Esophagus muscularis mucosa (tissue), 4 donors: ENCODE measurements around the gene KIF12. TPM values are rescaled to one million over a fixed set of nuclear protein-coding genes. Genes with fewer than 3 reads are reported as not detected.

Experiments
- DNase-seq: peaks from one replicate; pipeline ENCODE4 v3.0.0-alpha.2; 2017; ENCODE audit errors: extremely low spot score
- H3K27ac ChIP-seq, 4 donors: fragments of 200-600 bp; sonication (generic); replicated peaks in 1 of 4; 1 replicate in 3 of 4; 2 replicates in 1 of 4; pipeline ENCODE4 v1.5.1; 2016 to 2019; ENCODE audit warnings: mild to moderate bottlenecking in 1 of 4
- H3K27me3 ChIP-seq, 4 donors: fragments of 200-600 bp; sonication (generic); one replicate each; pipeline versions ENCODE4 v1.5.1 to v1.6.0; 2016 to 2019
- H3K36me3 ChIP-seq, 4 donors: fragments of 200-600 bp; sonication (generic); one replicate each; pipeline ENCODE4 v1.5.1; 2016 to 2019
- H3K4me1 ChIP-seq, 4 donors: fragments of 200-600 bp; sonication (generic); one replicate each; pipeline ENCODE4 v1.5.1; 2016 to 2019
- H3K4me3 ChIP-seq, 4 donors: fragments of 200-600 bp; sonication (generic); 1 replicate in 2 of 4; 2 replicates in 2 of 4; pipeline ENCODE4 v1.5.1; 2016 to 2019; ENCODE audit warnings: mild to moderate bottlenecking in 4 of 4, moderate library complexity in 1 of 4
- H3K9me3 ChIP-seq, 4 donors: fragments of 200-600 bp; sonication (generic); 1 replicate in 3 of 4; 2 replicates in 1 of 4; pipeline ENCODE4 v1.5.1; 2016 to 2019
- EP300 ChIP-seq: sonication (generic); formaldehyde crosslinking; IDR thresholded peaks from one replicate; pipeline ENCODE4 v1.6.1; 2017; ENCODE audit warnings: antibody characterized with exemption
- POLR2A ChIP-seq: fragments of 450-650 bp; IDR thresholded peaks from one replicate; pipeline ENCODE4 v1.6.1; 2017; ENCODE audit warnings: antibody characterized with exemption, moderate library complexity, mild to moderate bottlenecking, low read depth
- POLR2AphosphoS5 ChIP-seq, 2 donors: sonication (generic); formaldehyde crosslinking; IDR thresholded peaks; one replicate each; pipeline ENCODE4 v1.6.1; 2017; ENCODE audit warnings: antibody characterized with exemption in 2 of 2
- WGBS: methylation state at CpG from one replicate; pipeline ENCODE4 v1.1.5; 2018; 5-methylcytosine and 5-hydroxymethylcytosine counted together
- intact Hi-C: fragments of 100-400 bp; cut with DNase I; formaldehyde crosslinking; loops from one replicate; pipeline ENCODE4 v1.15.1; 2023
- total RNA-seq, 4 donors: library from RNA; depleted of rRNA; stranded (reverse); fragments of >200 nt; gene quantifications; one replicate each; pipeline versions ENCODE4 v1.1.0 to v1.2.1, GENCODE V29; 2016
- TF ChIP-seq, protein P1 (sequence below), 3 experiments: fragments of 200-600 bp in 2 of 3; fragments of 450-650 bp in 1 of 3; sonication (generic) in 2 of 3; IDR thresholded peaks; one replicate each; pipeline ENCODE4 v1.5.1; 2017 to 2019; ENCODE audit warnings: antibody characterized with exemption in 3 of 3, mild to moderate bottlenecking in 2 of 3, moderate library complexity in 1 of 3

Gene KIF12
- total RNA-seq, 4 donors from 2014 or later, result not detected

DNA sequence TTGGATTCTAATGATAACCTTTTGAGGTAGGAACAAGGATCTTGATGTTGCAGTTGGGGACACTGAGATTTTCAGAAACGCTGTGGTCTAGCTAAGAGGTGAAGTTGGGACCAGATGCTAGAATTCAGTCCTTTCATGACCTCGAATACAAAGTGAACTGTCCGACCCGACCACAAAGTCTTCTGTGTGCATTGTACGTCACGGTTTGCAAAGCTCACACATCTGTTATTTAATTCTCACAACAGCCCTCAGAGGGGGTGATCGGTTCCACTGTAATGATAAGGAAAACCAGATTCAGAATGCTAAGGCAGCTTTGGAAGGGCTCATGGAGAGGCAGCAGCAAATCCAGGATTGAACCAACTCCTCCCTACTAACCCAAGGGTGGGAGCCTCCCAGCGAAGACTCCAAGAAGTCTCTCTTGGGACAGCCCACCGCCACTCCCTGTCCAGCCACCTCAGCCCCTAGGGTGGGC, 16.6 kb upstream of the KIF12 start:
- no peak overlapping the region for H3K4me3 ChIP-seq
- 82% methylated on average over 9 of the region's 9 CpGs for WGBS
- TF ChIP-seq POLR2A, result no peak
- TF ChIP-seq, protein P1, sequence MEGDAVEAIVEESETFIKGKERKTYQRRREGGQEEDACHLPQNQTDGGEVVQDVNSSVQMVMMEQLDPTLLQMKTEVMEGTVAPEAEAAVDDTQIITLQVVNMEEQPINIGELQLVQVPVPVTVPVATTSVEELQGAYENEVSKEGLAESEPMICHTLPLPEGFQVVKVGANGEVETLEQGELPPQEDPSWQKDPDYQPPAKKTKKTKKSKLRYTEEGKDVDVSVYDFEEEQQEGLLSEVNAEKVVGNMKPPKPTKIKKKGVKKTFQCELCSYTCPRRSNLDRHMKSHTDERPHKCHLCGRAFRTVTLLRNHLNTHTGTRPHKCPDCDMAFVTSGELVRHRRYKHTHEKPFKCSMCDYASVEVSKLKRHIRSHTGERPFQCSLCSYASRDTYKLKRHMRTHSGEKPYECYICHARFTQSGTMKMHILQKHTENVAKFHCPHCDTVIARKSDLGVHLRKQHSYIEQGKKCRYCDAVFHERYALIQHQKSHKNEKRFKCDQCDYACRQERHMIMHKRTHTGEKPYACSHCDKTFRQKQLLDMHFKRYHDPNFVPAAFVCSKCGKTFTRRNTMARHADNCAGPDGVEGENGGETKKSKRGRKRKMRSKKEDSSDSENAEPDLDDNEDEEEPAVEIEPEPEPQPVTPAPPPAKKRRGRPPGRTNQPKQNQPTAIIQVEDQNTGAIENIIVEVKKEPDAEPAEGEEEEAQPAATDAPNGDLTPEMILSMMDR (IDR thresholded peaks at IDR 0.05), result no peak
- no peak for TF ChIP-seq POLR2AphosphoS5 (IDR thresholded peaks at IDR 0.05)
- no peak for TF ChIP-seq EP300
- no peak overlapping the region for H3K27ac ChIP-seq
- no peaks in the 10 kb centered on the region for H3K36me3 ChIP-seq
- peaks cover 0 to 59% (median 0%) of the 10 kb centered on the region in 4 donors for H3K27me3 ChIP-seq
- intact Hi-C loops, result no loop called here
- no peaks in the 10 kb centered on the region for H3K9me3 ChIP-seq
- DNase-seq, result no peak
- H3K4me1 ChIP-seq, result peaks cover 6 to 17% (median 13%) of the 10 kb centered on the region in 4 donors

DNA sequence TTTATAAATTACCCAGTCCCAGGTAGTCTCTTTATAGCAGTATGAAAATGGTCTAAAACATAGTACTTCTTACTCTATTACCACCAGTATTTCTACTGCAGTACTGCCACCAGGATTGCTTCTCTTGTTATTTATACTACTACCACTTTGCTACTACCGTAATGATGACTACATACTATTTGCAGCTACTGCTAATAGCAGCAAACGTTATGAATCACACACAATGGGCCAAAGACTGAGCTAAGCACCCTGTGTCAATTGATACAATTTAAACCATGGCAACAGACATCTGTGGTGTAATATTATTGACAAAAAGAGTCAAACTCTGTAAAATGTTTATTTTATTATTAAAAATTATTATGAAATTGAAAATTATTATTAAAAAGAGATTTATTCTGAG, 15.3 kb upstream of the KIF12 start:
- WGBS, result 59% methylated on average over 2 of the region's 2 CpGs
- peaks cover 6 to 17% (median 13%) of the 10 kb centered on the region in 4 donors for H3K4me1 ChIP-seq
- H3K27me3 ChIP-seq, result peaks cover 0 to 59% (median 0%) of the 10 kb centered on the region in 4 donors
- H3K27ac ChIP-seq, result no peak overlapping the region
- no peaks in the 10 kb centered on the region for H3K36me3 ChIP-seq
- intact Hi-C loops, result loop anchor here (5.0 kb wide), 1 partner anchor 38 kb away; no protein-coding TSS in a partner anchor
- H3K9me3 ChIP-seq, result no peaks in the 10 kb centered on the region
- DNase-seq, result no peak
- TF ChIP-seq, protein P1 (IDR thresholded peaks at IDR 0.05), result no peak
- TF ChIP-seq EP300 (no peak), POLR2A (no peak), POLR2AphosphoS5 (IDR thresholded peaks at IDR 0.05) (no peak)
- no peak overlapping the region for H3K4me3 ChIP-seq

DNA sequence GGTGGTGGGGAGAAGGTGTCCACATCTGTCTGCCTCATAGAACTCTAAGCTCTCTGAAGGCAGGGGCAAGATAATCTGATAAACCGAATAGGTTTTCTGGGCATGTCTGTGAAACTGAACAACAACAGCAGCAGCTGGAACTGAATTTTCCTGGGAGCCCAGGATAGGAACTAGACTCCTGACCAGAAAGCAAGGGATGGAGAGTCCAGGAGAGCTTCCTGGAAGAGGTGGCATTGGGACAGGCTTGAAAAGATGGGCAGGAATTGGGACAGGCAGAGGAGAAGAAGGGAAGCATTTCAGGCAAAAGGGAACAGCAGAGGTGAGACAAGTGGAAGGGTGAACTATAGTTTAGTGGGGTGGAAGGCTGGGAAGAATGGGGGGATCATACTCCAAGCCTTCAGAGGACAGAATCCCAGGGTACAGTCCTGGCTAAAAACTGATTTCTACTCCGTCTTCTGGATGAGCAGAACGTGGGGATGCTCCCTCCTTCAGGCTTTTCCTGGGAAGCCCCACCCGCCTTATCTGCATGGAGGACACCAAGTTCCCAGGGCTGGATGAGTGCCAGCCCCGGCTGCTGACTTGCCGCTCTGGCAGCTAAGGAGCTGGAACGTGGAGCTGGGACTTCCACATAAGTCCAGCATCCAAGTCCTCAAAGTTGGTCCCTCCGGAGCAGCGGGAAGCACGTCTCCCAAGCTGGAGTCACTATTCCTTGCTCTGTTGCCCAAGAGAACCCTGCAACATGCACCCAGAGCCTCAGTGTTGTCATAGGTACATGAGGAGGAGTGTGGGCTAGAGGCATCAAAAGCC, 13.9 kb upstream of the KIF12 start:
- Histone ChIP-seq H3K27me3 (peaks cover 0 to 52% (median 0%) of the 10 kb centered on the region in 4 donors), H3K9me3 (no peaks in the 10 kb centered on the region), H3K4me1 (peaks cover 6 to 17% (median 14%) of the 10 kb centered on the region in 4 donors), H3K4me3 (no peak overlapping the region), H3K36me3 (no peaks in the 10 kb centered on the region), H3K27ac (peak overlapping the region in 2 of 4 donors; percentile 27 to 29)
- 29% methylated on average over 10 of the region's 10 CpGs for WGBS
- TF ChIP-seq POLR2AphosphoS5 (IDR thresholded peaks at IDR 0.05) (peak; percentile 30 to 44), POLR2A (no peak), EP300 (no peak)
- TF ChIP-seq, protein P1 (IDR thresholded peaks at IDR 0.05), result no peak
- intact Hi-C loops, result loop anchor here (5.0 kb wide), 1 partner anchor 39 kb away; no protein-coding TSS in a partner anchor
- peak; percentile 95 for DNase-seq

DNA sequence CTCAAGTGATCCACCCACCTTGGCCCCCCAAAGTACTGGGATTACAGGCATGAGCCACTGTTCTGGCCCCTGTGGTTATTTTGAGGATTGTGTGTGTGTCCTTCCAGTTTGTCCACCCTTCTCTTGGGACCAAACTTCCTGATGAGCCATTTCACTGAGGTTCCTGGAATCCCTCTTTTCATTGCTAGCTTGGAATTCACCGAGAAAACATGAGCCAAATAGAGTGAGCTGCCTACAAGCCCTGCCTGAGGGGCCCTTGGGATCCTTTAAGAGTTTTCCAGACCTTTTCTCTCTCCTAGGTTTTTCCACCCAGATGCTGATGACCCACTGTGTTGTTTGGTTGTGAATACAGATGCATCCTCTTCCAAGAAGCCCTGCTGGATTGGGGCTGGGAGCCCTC, 13.2 kb upstream of the KIF12 start:
- no peak for DNase-seq
- TF ChIP-seq POLR2AphosphoS5 (IDR thresholded peaks at IDR 0.05) (no peak), POLR2A (no peak), EP300 (no peak)
- TF ChIP-seq, protein P1 (IDR thresholded peaks at IDR 0.05), result no peak
- intact Hi-C loops, result loop anchor here (5.0 kb wide), 1 partner anchor 40 kb away; no protein-coding TSS in a partner anchor
- peaks cover 6 to 19% (median 15%) of the 10 kb centered on the region in 4 donors for H3K4me1 ChIP-seq
- H3K27me3 ChIP-seq, result peaks cover 0 to 46% (median 0%) of the 10 kb centered on the region in 4 donors
- no peaks in the 10 kb centered on the region for H3K9me3 ChIP-seq
- H3K27ac ChIP-seq, result peak overlapping the region in 2 of 4 donors; percentile 1 to 27
- WGBS, result 71% methylated on average over 1 of the region's 1 CpG
- no peaks in the 10 kb centered on the region for H3K36me3 ChIP-seq
- H3K4me3 ChIP-seq, result no peak overlapping the region
